ENCODE measurements around the gene TRPC3.

The TRPC3 gene

GRCh38 chr4:121951521-121952110 is at the start of gene TRPC3:
Gene TRPC3, minus strand, starts transcription at chr4:121952060. Its CDS starts 380 bp downstream, at chr4:121951680.
- DNase-seq: peak; percentile 42

DNA sequence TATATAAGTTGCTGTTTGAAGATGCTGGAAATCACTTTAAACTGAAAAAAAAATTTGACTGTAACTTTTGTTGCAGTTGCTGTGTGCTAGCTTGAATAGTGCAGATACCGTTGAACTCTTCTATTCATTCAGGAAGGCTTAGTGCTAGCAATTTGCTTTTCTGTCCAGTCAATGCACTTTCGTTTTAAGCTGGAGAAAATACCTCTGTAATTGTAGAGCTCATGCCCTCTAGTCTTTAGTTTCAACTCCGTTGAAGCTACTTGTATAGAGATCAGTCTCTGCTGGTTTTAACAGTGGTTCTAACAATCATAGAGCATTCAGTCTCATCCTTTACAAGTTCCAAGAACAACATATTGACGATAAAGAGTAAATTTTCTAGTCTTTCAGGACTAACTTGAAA is 49.0 kb upstream of the TRPC3 start:
- no peak for DNase-seq

- no peak for DNase-seq
Observed at GRCh38 chr4:121998024-121998423, 46.2 kb upstream of the TRPC3 start.

DNA sequence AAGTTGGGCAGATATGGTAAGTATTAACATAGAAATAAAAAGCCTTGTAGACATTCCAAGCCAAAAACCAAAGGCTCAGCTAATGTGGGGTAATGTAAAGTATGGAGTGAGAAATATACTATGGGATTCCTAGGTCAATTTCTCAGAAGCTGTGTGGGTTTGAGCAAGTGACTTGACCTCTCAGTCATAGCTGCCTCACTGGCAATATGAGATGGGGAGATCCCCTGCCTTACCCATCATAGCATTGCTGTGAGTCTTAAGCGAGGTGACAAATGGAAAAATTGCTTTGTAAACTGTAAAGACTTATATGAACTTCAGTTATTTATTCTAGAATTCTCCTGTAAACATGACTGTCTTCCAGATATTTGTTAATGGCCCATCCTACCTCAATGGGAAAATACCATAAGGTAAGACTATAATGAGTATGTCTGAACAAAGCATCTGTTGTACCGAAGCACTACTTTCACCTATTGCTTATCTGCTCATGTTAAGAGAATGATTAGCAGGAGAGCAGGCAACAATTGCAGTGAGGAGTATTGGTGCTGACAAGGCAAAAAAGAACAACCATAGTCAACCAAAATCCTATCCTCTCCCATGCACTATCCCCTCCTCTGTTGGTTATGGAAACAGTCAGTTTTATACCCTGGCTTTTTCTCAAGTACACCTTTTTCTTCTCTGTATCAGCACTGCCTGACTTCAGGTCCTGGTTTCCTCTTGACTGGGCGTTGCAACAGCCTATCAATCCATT is 44.1 kb upstream of the TRPC3 start:
- no peak for DNase-seq

DNA sequence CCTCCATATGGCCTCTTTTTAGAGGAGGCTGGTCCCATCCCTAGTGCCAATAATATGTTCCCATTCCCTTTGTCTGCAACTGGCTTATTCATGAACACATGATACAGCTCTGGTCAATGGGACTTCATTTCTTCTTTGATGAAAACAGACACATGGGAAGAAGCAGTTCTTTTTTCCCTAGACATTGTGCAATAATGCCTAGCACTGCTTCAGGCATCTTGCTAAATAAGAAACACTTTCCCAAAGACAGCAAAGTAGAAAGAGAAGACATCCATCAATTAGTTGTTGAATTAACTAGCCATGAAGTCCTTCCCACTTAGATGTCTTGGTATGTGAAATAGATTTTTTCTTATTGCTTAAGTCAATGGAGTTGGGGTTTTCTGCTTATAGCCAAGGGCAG is 40.1 kb upstream of the TRPC3 start:
- DNase-seq: no peak

GRCh38 chr4:121990489-121990888 is 38.6 kb upstream of the TRPC3 start:
- DNase-seq: no peak

GRCh38 chr4:121989715-121990114 is 37.9 kb upstream of the TRPC3 start:
- DNase-seq: no peak

GRCh38 chr4:121988950-121989349 is 37.1 kb upstream of the TRPC3 start:
- DNase-seq: no peak

DNA sequence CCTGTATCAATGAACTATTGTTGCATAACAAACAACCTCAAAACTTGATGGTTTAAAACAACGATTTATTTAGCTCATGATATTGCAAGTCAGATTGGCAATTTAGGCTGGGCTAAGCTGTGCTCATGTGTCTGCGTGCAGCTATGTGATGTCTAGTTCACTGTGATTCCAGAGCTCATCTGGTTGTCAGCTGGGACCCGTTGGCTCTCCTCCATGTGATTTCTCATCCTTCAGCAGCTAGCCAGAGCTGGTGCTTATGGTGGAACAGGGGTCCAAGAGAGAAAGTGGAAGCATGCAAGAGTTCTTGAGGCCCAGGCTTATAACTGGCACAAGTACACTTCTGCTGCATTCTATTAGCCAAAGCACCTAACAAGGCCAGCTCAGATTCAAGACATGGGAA is 28.8 kb upstream of the TRPC3 start:
- DNase-seq: no peak

DNA sequence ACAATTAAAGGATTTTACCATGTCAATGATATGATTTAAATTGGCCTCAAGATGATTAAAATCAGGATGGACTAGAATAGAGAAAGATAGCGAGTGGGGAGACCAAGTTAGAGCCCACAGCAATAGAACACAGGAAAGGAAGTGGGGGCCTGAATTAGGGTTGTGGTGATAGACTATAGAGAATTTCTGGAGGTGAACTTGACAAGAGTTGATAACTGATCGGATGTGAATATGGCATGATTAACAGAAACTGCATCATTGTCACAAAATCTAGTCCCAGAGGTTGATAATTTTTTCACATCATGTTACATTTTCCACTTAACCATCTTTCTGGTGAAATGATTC is 26.3 kb upstream of the TRPC3 start:
- DNase-seq: no peak

DNA sequence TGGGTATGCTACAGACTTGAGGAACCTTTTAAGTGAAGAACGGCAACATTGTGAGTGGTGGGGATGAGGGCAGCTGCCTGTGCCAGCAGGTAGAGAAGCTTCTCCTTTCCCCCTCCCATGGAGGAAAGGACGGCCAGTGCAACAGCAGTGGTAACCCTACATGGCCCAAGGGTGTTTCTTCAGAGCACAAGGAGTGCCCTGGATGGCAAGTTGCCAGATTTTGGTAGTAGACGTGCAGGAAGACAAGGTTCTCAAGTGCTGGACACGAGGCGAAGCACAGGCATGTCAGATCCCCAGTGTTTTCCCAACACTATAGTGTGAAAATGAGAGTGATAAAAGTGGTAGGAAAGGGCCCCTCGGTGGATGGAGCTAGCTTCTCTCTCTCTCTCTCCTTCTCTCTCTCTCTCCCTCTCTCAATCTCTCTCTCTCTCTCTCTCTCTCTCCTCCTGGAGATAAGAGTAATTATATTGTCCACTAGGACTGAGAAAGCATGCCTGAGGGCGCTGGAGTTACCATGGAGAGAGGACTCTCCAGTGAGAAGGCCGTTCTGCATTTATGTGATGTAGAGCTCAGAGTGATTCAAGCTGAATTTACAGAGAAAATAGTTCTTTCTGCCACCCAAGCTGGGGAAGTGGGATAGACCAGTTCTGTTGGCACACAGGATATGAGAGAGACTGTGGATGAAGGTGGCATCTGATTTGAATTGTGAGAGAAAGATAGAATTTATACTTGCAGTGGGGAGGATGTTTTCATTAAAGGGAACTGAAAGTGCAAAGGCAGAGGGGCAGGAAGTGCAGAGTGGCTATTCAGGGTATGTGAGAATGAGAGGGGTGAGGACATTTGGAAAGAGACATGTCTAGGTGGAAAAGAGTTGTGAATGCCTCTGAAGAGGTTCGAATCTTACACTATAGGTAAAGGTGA is 25.7 kb upstream of the TRPC3 start:
- DNase-seq: no peak

DNA sequence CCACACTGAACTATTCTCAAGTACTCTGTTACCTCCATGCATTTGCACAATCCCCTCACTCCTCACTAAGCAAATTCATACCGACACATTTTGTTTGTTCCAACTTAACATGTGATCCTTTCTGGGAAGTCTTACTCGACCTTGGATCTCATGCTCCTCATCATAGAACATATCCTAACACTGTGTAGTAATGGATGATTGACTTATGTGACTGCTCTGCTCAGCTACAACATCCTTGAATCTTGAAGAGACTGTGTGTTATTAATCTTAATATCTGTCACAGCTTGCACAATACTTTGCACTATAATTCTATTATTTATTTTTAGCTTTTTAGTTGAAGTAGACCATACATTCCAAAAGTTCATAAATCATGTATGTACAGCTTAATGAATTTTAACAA is 23.9 kb upstream of the TRPC3 start:
- DNase-seq: no peak

DNA sequence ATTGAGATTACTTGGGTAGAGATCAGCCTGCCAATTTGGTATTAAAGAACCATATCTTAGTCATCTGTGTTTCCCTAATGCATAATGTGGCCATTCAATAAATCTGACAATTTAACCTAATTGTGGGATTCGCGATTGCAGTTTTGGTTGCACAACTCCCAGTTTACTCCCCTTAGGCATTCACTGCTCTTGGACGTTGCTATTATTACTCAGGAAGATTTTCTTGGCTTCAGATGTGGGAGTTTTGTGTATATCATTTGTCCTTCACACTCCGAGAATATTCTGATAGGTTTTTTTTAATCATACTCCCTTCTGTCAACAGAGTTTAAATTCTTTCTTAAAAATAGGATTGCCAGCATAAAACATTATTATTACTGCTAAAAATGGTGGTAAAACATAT is 22.0 kb upstream of the TRPC3 start:
- DNase-seq: no peak

- DNase-seq: no peak
Observed at GRCh38 chr4:121968859-121969258, 17.0 kb upstream of the TRPC3 start.

GRCh38 chr4:121964958-121965357 is 13.1 kb upstream of the TRPC3 start:
- no peak for DNase-seq

- no peak for DNase-seq
Observed at GRCh38 chr4:121960818-121961217, 9.0 kb upstream of the TRPC3 start.

DNA sequence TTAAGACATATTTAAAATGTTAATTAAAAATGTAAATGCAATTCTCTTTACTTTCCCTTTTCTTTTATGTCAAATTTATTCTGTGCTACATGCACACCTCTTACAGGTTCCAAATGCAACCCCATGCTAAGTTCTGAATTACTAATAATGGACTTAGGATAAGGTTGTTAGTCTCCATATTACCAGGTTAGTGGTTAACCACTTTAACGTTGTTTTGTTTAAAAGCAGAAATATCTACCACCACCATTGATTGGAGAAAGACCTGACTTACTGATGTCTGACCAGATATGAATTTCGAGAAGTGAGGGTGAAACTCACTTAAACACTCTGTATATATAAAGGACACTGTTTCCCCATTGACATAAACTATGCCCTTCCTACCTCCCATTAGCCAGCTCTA is 6.9 kb upstream of the TRPC3 start:
- DNase-seq: no peak

- DNase-seq: no peak
Observed at GRCh38 chr4:121957266-121957665, 5.4 kb upstream of the TRPC3 start.

DNA sequence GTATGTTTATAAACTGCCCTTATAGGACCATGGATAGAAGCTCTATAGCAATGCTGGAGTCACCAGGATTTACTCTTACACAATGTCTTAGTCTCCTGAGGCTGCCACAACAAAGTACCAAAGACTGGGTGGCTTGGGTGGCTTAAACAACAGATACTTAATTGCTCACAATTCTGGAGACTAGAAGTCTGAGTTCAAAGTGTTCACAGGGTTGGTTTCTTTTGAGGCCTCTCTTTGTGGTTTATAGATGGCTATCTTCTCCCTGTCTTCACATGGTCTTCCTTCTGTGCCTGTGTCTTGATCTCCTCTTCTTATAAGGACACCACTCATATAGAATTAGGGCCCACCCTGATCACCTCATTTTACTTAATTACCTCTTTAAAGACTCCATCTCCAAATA is 2.0 kb upstream of the TRPC3 start:
- no peak for DNase-seq

- no peak for DNase-seq
Observed at GRCh38 chr4:121952290-121952689, 430 bp upstream of the TRPC3 start.

- peak; percentile 46 for DNase-seq
Observed at GRCh38 chr4:121950680-121951520, 960 bp downstream of the TRPC3 start.

- peak; percentile 87 for DNase-seq
Observed at GRCh38 chr4:121950212-121950679, 1.6 kb downstream of the TRPC3 start.

DNA sequence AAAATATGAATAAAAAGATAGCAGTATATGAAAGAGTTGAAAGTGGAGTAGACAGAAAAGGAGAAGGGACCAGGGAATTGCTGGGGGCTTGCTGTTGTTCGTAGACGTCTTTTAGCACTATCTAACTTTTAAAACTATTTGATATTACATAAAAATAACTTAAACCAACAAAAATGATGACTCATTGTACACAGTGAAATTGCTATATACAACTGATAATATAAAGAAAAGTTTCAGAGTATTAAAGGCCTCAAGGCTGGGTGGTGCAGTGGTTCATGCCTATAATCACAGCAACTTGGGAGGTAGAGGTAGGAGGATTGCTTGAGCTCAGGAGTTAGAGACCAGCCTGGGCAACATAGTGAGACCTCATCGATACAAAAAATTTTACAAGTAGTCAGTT is 5.2 kb downstream of the TRPC3 start:
- DNase-seq: no peak

All from femur (tissue), 1 donor.